Measurements from ENCODE around the gene IQSEC1. TPM values are rescaled to one million over a fixed set of nuclear protein-coding genes. Genes with fewer than 3 reads are reported as not detected.

Gene IQSEC1
- total RNA-seq, 1 experiment from 2014 or later = 4.9 TPM

GRCh38 chr3:13049400-13049799, 23.8 kb downstream of the IQSEC1 start:
- DNase-seq (ENCODE audit: low read depth) = no peak

DNA sequence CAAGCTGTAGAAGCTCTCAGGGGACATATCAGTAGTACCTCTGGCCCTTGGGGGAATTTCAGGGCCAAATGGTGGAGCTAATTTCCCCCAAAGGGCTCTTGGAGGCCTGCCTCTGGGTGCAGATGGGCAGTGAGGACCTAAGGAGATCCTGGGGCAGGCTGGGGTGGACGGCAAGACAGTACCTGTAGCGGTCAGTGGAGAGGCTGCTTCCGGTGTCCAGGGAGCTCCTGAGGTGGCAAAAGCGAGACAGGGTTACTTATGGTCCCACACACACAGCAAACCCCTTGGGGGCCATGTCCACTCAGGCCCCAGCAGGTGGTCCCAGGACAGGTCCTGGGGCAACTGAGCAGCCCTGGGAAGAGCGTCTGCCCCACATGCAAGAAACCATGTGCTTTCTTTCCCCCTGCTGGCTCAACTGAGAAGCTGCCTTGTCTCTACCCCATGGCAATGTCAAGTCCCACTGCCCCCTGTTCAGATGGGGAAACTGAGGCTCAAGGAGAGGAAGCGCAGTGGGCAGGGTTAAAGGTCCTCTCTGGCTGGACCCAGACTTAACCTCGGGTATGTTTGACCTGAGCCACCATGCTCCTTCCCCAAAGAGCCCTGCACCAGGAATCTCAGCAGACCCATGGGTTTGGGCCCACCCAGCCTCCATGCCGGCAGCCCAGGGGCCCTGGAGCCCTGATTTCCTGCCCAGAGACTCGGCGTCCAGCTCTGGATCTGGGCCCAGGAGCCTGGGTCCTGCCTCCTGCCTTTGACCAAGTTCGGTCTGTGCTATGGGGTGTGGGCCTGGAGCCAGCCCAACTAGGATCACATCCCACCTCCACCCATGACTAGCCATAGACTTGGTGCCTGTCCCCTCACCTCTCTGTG, 25.7 kb downstream of the IQSEC1 start:
- DNase-seq (ENCODE audit: low read depth) = no peak

GRCh38 chr3:13046569-13047274, 26.5 kb downstream of the IQSEC1 start:
- no peak for DNase-seq (ENCODE audit: low read depth)

DNA sequence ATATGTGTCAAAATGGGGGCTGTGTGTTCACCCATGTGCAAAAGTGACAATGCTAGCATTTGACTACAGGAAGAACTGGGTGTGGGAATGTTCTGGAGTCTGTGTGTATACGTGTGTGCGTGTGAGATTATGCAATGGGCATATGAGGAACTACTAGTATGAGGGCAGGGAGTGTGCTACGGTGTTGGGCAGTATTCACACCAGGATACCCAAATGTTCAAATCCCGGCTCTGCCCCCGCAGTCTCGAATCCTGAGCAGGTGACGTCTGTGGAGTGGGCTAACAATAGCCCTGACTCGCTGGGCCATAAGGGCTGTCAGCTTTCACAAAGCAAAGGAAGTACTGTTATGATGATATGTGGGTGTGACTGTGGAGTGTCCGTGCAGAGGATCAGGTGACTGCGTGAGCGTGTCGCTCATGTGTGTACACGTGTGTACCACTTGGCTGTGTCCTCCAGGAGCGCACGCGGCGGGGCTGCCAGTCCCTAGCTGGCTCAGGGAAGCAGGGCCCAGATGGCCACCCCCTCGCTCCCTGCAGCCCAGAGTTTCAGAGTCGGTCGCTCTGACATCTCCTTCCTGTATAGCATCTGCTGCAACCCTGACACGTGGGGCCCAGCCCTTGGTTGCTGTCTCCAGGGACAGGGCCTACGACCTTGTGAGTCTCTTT, 27.2 kb downstream of the IQSEC1 start:
- no peak for DNase-seq (ENCODE audit: low read depth)

DNA sequence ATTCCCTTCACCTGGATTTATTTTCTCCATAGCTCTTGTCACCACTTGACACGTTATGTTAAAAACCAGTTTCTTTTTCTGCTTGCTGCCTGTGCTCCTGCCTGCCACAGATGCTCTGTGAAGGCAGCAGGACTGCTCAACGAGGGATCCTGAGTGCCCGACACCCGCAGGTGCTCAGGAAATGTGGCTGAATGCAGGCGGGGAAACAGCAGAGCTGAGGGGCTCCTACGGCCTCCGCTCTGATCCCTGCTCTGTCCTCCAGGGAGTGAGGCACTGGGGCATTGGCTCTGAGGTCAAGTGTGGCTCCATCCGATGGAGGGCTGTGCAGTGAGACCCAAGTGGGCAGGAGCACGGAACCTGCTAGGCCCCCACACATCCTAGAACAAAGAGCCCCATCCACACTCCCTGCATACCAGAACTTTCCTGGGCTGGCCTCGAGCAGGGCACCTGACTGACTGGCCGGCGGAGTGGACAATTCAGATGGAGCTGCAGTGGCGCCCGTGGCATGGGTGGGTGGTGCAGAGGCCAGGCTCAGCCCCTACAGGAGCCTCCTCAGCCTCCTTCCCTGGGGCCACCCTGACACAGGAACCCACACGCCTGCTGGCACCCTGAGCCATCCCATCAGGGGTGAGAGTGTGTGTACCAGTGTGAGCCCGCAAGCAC, 27.9 kb downstream of the IQSEC1 start:
- DNase-seq (ENCODE audit: low read depth) = no peak

- DNase-seq (ENCODE audit: low read depth) = no peak
Measured at GRCh38 chr3:13044496-13045240, 28.6 kb downstream of the IQSEC1 start.

GRCh38 chr3:13043656-13044055, 29.6 kb downstream of the IQSEC1 start:
- no peak for DNase-seq (ENCODE audit: low read depth)

DNA sequence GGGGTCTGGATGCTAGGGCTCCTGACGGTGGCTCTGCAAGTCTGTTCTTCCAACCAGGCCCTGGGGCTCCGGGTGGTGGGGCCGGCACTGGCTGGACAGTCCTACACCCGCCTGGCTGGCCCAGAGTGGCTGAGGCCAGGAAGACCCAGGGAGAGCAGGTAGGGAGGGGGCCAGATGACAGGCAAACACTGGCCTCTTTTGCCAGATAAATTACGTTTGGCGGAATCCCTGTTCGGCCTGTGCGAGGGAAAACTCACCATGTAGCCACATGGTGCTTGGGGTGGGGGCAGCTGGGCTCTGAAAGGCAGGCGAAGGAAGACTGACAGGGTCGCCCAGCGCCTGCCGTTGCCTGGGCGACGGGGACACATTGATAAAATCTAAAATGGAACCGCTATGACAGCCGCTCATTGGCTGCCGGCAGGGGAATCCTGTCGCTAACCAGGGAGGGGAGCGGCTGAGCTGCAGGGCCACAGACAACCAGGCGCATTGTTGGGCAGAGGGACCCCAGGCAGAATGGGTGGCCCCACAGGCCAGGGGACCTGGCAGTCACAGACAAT, 30.4 kb downstream of the IQSEC1 start:
- no peak for DNase-seq (ENCODE audit: low read depth)

GRCh38 chr3:13042127-13042701, 31.0 kb downstream of the IQSEC1 start:
- no peak for DNase-seq (ENCODE audit: low read depth)

GRCh38 chr3:13041113-13041776, 32.0 kb downstream of the IQSEC1 start:
- DNase-seq (ENCODE audit: low read depth) = no peak

DNA sequence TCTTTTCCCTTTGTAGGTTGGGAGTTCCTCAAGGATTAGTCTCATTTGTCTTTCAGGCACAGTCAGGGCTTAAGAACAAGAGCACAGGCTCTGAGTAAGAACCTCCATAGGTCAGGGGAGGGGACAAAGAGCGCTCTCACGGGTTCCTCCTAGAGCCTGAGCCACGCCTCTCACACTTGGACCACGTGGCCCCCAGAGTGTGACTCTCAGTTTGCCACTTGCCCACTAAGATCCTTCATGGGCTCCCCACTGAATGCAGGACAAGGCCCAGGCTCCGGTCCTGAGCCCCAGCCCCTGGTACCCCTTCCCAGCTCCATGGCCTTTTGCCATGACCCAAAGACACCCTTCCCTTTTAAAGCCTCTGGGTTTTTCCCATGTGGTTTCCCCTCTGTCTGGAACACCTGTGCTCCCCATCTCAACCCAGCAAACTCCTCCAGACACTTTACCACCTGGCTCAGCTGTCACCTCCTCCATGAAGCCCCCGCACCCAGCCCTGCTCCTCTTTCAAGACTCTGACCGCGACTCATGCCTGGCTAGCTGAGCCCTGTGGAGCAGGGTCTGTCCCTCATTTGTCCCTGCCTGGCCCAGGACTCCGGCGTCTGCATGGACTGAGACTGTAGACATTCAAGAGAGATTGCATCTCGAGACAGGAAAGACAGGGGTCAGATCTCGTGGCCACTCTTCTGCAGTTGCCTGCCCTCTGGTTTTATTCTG, 32.7 kb downstream of the IQSEC1 start:
- DNase-seq (ENCODE audit: low read depth) = no peak

DNA sequence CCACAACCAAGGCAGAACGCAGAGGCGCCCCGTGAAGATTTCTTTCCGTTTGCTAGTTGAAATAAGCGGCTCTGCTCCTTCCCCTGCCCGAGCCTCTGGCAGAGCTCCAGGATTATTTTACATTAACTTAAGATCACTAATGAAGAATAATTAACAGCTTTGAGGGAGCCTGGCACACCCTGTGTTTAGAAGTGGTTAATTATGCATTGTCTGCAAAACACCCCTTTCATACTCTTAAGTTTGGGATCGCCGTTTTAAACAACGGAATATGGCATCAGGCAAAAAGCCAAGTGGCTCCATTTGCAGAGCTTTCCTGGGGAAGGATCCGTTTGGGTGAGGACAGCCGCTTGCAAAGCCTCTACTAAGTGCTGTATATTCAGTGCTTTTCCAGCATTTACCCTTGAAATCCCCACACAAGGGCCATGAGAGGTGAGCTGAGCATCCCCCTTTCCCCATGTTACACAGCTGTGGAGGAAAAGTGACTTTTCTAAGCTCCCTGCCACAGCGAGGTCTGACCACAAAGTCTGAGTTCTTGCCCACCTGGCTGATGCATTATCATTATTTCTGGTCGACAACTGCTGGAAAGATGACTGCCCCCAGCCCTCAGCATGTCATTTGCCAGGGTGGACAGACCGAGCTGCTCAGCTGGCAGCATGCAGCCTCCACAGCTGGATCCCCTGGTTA, 33.9 kb downstream of the IQSEC1 start:
- no peak for DNase-seq (ENCODE audit: low read depth)

DNA sequence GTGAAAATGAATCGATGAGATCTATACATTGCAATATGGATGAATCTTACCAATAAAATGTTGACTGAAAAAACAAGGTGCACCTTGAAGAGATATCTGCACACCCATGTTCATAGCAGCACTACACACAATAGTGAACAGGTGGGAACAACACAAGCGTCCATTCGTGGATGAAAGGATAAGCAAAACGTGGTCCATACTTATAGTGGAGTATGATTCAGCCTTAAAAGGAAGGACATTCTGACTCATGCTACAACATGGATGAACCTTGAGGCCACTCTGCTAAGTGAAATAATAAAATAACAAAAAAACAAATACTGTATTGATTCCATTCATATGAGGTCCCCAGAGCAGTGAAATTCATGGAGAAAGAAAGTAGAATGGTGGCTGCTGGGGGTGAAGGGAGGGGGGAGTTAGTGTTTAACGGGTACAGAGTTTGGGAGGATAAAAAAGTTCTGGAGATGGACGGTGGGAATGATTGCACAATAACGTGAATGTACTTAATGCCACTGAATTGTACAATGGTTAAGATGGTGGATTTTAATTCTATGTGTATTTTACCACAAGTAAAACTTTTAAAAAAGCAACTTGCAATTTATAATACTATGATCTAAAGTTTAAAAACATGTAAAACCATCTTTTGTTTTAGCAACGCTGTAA, 35.6 kb downstream of the IQSEC1 start:
- no peak for DNase-seq (ENCODE audit: low read depth)

GRCh38 chr3:13034861-13035260, 38.4 kb downstream of the IQSEC1 start:
- DNase-seq (ENCODE audit: low read depth) = no peak

DNA sequence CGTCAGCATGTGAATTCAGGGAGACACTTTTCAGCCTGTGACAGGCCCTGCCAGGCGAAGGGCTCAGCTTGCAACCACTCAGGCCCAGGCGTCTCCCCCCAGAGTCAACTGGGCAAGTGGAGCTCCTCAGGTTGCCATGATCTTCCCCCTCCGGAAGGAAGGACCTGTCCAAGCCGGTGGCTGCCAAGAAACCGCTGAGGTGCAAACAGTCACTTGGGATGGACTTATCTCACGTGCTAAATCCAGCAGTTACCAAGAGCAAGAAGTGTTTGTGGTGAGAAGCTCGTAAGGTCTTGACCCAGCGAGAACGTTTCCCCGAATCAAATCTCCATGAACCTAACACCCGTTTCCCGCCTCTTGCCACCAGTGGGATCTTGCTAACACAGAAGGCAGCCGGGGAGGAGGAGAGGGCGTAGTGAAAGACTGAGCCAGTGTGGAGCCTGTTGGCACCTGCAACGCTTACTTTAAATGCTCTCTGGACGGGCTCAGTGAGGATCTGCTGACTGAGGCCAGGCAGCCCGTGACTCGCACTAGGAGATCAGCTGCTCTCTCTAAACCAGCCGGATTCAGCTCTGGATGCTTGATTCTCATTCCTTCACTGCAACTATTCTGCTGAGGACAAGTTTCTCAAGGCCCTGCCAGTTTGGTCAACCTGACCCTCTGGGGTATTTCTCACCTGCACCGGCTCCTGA, 39.0 kb downstream of the IQSEC1 start:
- no peak for DNase-seq (ENCODE audit: low read depth)

DNA sequence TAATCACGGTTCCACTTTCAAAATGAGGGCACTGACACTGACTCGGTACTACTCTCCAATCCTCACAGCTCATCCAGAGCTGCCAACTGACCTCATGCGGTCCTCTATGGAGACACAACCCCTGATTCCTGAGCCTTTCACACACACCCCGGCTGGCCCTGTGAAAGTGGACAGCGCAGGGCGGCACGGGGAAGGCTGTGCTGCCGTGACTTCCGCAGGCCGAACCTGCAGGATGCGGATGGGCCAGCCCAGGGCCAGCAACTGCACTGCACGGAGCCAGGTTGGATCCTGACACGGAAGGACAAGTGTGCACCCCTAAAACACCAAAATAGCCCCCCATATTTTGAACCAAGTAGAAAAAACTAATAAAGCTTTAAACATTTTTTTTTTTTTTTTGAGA, 41.0 kb downstream of the IQSEC1 start:
- DNase-seq (ENCODE audit: low read depth) = no peak

GRCh38 chr3:13031621-13032020, 41.6 kb downstream of the IQSEC1 start:
- no peak for DNase-seq (ENCODE audit: low read depth)

DNA sequence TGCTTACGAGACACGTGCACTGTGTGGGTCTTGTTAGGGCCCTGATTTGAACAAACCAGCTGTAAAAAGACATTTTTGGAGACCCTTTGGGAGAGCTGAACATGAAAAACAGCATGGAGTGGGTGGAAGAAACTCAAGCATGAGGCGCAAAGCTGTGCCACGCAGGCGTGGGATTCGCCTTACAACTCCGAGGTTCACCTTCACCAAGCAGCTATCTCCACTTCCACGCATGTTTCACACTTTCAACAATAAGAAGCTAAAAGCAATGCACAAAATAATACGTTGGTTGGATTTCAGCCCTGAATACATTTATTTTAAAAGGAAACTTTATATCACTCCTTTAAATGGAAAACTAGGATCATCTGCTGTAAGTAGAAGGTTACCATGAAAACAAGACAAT, 42.5 kb downstream of the IQSEC1 start:
- DNase-seq (ENCODE audit: low read depth) = no peak

All from Daoy (cell line).